Peyer's patch (tissue), 4 donors: ENCODE measurements around the gene SCGB1A1.

Experiments used
- CTCF ChIP-seq, 6 experiments: fragments of 450-650 bp in 4 of 6; fragments of 200-600 bp in 2 of 6; sonication (generic) in 1 of 6; IDR thresholded peaks; one replicate each; pipeline ENCODE4 v1.5.1; 2017 to 2019; ENCODE audit warnings: antibody characterized with exemption in 6 of 6, mild to moderate bottlenecking in 3 of 6, moderate library complexity in 1 of 6
- POLR2A ChIP-seq, 2 donors: fragments of 450-650 bp; IDR thresholded peaks; one replicate each; pipeline ENCODE4 v1.5.1; 2017; ENCODE audit warnings: antibody characterized with exemption in 2 of 2, mild to moderate bottlenecking in 2 of 2, moderate library complexity in 2 of 2

- TF ChIP-seq CTCF (IDR thresholded peaks at IDR 0.05), result no peak
- TF ChIP-seq POLR2A (IDR thresholded peaks at IDR 0.05), result no peak
Observed at GRCh38 chr11:62400281-62400680, 18.6 kb upstream of the SCGB1A1 start.
